HCT116 (cell line): Measurements from ENCODE around the gene ANGEL1. TPM values are rescaled to one million over a fixed set of nuclear protein-coding genes. Genes with fewer than 3 reads are reported as not detected.

Source experiments
- ATAC-seq: fragments of 200-7000 bp; cut with Tn5 transposase; 2 replicates; pipeline ENCODE4 v1.9.1; 2020; ENCODE audit warnings: mild to moderate bottlenecking, moderate library complexity
- BruUV-seq: library from RNA; stranded (reverse); fragments of 400-500 nt; replicated peaks from 2 replicates; lab custom pipeline; 2021; lab: Mats Ljungman, UMichigan
- CTCF ChIA-PET: fragments of 300-600 bp; sonication (Branson Sonifier 250); formaldehyde crosslinking; loops from one replicate; lab custom pipeline; 2021; ENCODE audit warnings: antibody characterized with exemption; lab: Charles Lee
- POLR2A ChIA-PET: fragments of 300-600, 350-600 bp; sonication (Branson Sonifier 250); formaldehyde crosslinking; loops from one replicate; lab custom pipeline; 2021; ENCODE audit warnings: antibody characterized with exemption; lab: Charles Lee
- RAD21 ChIA-PET, 2 experiments: fragments of 300-600 bp; sonication (Branson Sonifier 250); formaldehyde crosslinking; loops; one replicate each; lab custom pipeline; 2023; ENCODE audit warnings: low total read pairs in 2 of 2; ENCODE audit not compliant: uncharacterized antibody in 2 of 2, unreplicated experiment in 2 of 2, low non-redundant PET in 1 of 2; lab: Charles Lee
- DNase-seq: peaks from one replicate; pipeline ENCODE4 v3.0.0-alpha.2; 2010; ENCODE audit warnings: low read depth, low spot score
- H2AFZ ChIP-seq: fragments of 200-600 bp; shearing (Covaris generic), sonication (generic); 2 replicates; pipeline ENCODE4 v1.6.1; 2017; ENCODE audit warnings: low read depth, mixed run types, mixed read lengths, antibody characterized with exemption, low read length; ENCODE audit not compliant: poor library complexity, severe bottlenecking
- H3K27ac ChIP-seq: 2 replicates; pipeline ENCODE4 v1.5.1; 2012; ENCODE audit warnings: low read depth, low read length
- H3K27me3 ChIP-seq: fragments of 200-600 bp; sonication (generic); 2 replicates; pipeline ENCODE4 v1.6.1; 2016; ENCODE audit warnings: mixed run types, low read length, mixed read lengths; ENCODE audit not compliant: insufficient read depth
- H3K36me3 ChIP-seq, 2 experiments: fragments of 200-500 bp in 1 of 2; fragments of 200-600 bp in 1 of 2; sonication (Bioruptor generic) in 1 of 2; sonication (generic) in 1 of 2; 2 replicates each; pipeline versions ENCODE4 v1.5.1 to v1.6.1; 2014 to 2016; ENCODE audit warnings: low read length in 2 of 2, inconsistent platforms in 1 of 2, mixed read lengths in 1 of 2, mixed run types in 1 of 2; ENCODE audit not compliant: insufficient read depth in 2 of 2, control insufficient read depth in 1 of 2
- H3K4me1 ChIP-seq, 2 experiments: fragments of 200-600 bp in 1 of 2; sonication (generic) in 1 of 2; 2 replicates each; pipeline versions ENCODE4 v1.5.1 to v1.6.1; 2012 to 2017; ENCODE audit warnings: low read length in 2 of 2, inconsistent platforms in 1 of 2, mild to moderate bottlenecking in 1 of 2, mixed read lengths in 1 of 2, mixed run types in 1 of 2, moderate library complexity in 1 of 2; ENCODE audit not compliant: insufficient read depth in 2 of 2, control insufficient read depth in 1 of 2
- H3K4me2 ChIP-seq: fragments of 200-600 bp; sonication (generic); 2 replicates; pipeline ENCODE4 v1.6.1; 2017; ENCODE audit warnings: mixed run types, low read length, mixed read lengths
- H3K4me3 ChIP-seq, 2 experiments: fragments of 200-600 bp in 1 of 2; sonication (generic) in 1 of 2; replicated peaks in 1 of 2; 2 replicates each; pipeline ENCODE4 v1.5.1; 2011 to 2016; ENCODE audit warnings: low read length in 2 of 2, control low read depth in 1 of 2, low read depth in 1 of 2, mild to moderate bottlenecking in 1 of 2, mixed read lengths in 1 of 2, mixed run types in 1 of 2
- H3K79me2 ChIP-seq: fragments of 200-600 bp; sonication (generic); 2 replicates; pipeline ENCODE4 v1.6.1; 2017; ENCODE audit warnings: mild to moderate bottlenecking, mixed run types, low read length, moderate library complexity, mixed read lengths; ENCODE audit not compliant: insufficient read depth
- H3K9ac ChIP-seq: fragments of 200-600 bp; sonication (generic); 2 replicates; pipeline ENCODE4 v1.6.1; 2016; ENCODE audit warnings: low read length, mixed read lengths
- H3K9me2 ChIP-seq: fragments of 200-600 bp; sonication (generic), shearing (Covaris generic); 2 replicates; pipeline ENCODE4 v1.6.1; 2017; ENCODE audit warnings: mixed run types, mild to moderate bottlenecking, moderate library complexity; ENCODE audit not compliant: insufficient read depth
- H3K9me3 ChIP-seq, 2 experiments: fragments of 200-500 bp in 1 of 2; fragments of 200-600 bp in 1 of 2; sonication (Bioruptor generic) in 1 of 2; sonication (generic) in 1 of 2; 2 replicates each; pipeline ENCODE4 v1.6.1; 2014 to 2017; ENCODE audit warnings: low read length in 2 of 2, mixed read lengths in 2 of 2, inconsistent platforms in 1 of 2, low read depth in 1 of 2, mild to moderate bottlenecking in 1 of 2, mixed run types in 1 of 2, moderate library complexity in 1 of 2; ENCODE audit not compliant: control insufficient read depth in 1 of 2, insufficient read depth in 1 of 2
- H4K20me1 ChIP-seq: fragments of 200-600 bp; sonication (generic), shearing (Covaris generic); 2 replicates; pipeline ENCODE4 v1.6.1; 2017; ENCODE audit warnings: mixed run types, mild to moderate bottlenecking, moderate library complexity; ENCODE audit not compliant: insufficient read depth
- CEBPB ChIP-seq: IDR thresholded peaks from 2 replicates; pipeline ENCODE4 v1.6.1; 2012; ENCODE audit warnings: low read depth
- ELF1 ChIP-seq: IDR thresholded peaks from 2 replicates; pipeline ENCODE4 v1.6.1; 2012; ENCODE audit warnings: low read depth, borderline replicate concordance
- JUND ChIP-seq: IDR thresholded peaks from 2 replicates; pipeline ENCODE4 v1.6.1; 2012
- YY1 ChIP-seq: IDR thresholded peaks from 2 replicates; pipeline ENCODE4 v1.6.1; 2011; ENCODE audit warnings: low read length, low read depth, moderate library complexity, mild to moderate bottlenecking; ENCODE audit not compliant: insufficient replicate concordance; ENCODE audit errors: extremely low read depth
- ZBTB33 ChIP-seq: IDR thresholded peaks from 2 replicates; pipeline ENCODE4 v1.6.1; 2011; ENCODE audit warnings: mild to moderate bottlenecking, low read length, moderate library complexity; ENCODE audit not compliant: insufficient replicate concordance; ENCODE audit errors: extremely low read depth
- ZFX ChIP-seq: fragments of 450-650 bp; IDR thresholded peaks from 2 replicates; pipeline ENCODE4 v1.6.1; 2017
- ZNF274 ChIP-seq: fragments of 200-500 bp; sonication (Bioruptor generic); IDR thresholded peaks from 2 replicates; pipeline ENCODE4 v1.6.1; 2014; ENCODE audit warnings: mild to moderate bottlenecking, low read depth, low read length, inconsistent platforms
- intact Hi-C: fragments of 100-400 bp; cut with micrococcal nuclease; formaldehyde crosslinking; loops from 2 replicates; pipeline ENCODE4 v1.10.0; 2022
- total RNA-seq: library from RNA; stranded (reverse); gene quantifications from one replicate; pipeline ENCODE4 v1.2.1, GENCODE V29; 2021; ENCODE audit not compliant: unreplicated experiment

ANGEL1 gene
- total RNA-seq, 1 experiment from 2014 or later: 20.6 TPM

GRCh38 chr14:76780058-76780345 lies 32.7 kb downstream of the ANGEL1 start:
- no peak for TF ChIP-seq JUND
- no peak for TF ChIP-seq ELF1
- TF ChIP-seq ZFX: no peak
- TF ChIP-seq YY1: no peak
- CTCF ChIA-PET: no interaction called here
- H3K4me2 ChIP-seq: no peak overlapping the region

GRCh38 chr14:76779221-76780057 lies 33.2 kb downstream of the ANGEL1 start:
- ChIA-PET RAD21 (no interaction called here), POLR2A (no interaction called here)

More at GRCh38 chr14:76780058-76780345, 32.7 kb downstream of the ANGEL1 start:
- ChIA-PET RAD21 (no interaction called here), POLR2A (no interaction called here)
- Histone ChIP-seq H4K20me1 (no peaks in the 10 kb centered on the region), H2AFZ (no peak overlapping the region), H3K4me1 (peaks cover 0 to 6% of the 10 kb centered on the region in 2 experiments; a peak in 1 of 4 replicates), H3K27me3 (no peaks in the 10 kb centered on the region), H3K9ac (no peak overlapping the region), H3K9me3 (no peaks in the 10 kb centered on the region), H3K9me2 (no peaks in the 10 kb centered on the region), H3K79me2 (no peaks in the 10 kb centered on the region), H3K4me3 (no peak overlapping the region), H3K27ac (no peak overlapping the region), H3K36me3 (peaks cover 5 to 7% of the 10 kb centered on the region in 2 experiments; a peak in 3 of 4 replicates)
- ATAC-seq (no peak), DNase-seq (no peak)
- intact Hi-C loops: no loop called here
- no TSS peak for BruUV-seq

More at GRCh38 chr14:76779221-76780057, 33.2 kb downstream of the ANGEL1 start:
- no peak for ATAC-seq
- no peak overlapping the region for H2AFZ ChIP-seq
- H3K4me3 ChIP-seq: no peak overlapping the region
- H3K9me3 ChIP-seq: no peaks in the 10 kb centered on the region
- no peaks in the 10 kb centered on the region for H3K9me2 ChIP-seq
- no peaks in the 10 kb centered on the region for H4K20me1 ChIP-seq
- no peak overlapping the region for H3K9ac ChIP-seq
- BruUV-seq: no TSS peak
- no peaks in the 10 kb centered on the region for H3K79me2 ChIP-seq
- H3K4me2 ChIP-seq: no peak overlapping the region
- intact Hi-C loops: no loop called here
- no peak for DNase-seq
- peaks cover 5 to 7% of the 10 kb centered on the region in 2 experiments; a peak in 3 of 4 replicates for H3K36me3 ChIP-seq
- H3K27me3 ChIP-seq: no peaks in the 10 kb centered on the region
- H3K27ac ChIP-seq: no peak overlapping the region
- CTCF ChIA-PET: no interaction called here
- TF ChIP-seq CEBPB: no peak
- no peak for TF ChIP-seq ELF1
- no peak for TF ChIP-seq YY1
- TF ChIP-seq ZNF274: no peak
- TF ChIP-seq ZBTB33: no peak
- no peak for TF ChIP-seq JUND
- TF ChIP-seq ZFX: no peak
- H3K4me1 ChIP-seq: peaks cover 0 to 6% of the 10 kb centered on the region in 2 experiments; a peak in 1 of 4 replicates
